ENCODE data around the gene CLCN1.

CLCN1 gene

DNA sequence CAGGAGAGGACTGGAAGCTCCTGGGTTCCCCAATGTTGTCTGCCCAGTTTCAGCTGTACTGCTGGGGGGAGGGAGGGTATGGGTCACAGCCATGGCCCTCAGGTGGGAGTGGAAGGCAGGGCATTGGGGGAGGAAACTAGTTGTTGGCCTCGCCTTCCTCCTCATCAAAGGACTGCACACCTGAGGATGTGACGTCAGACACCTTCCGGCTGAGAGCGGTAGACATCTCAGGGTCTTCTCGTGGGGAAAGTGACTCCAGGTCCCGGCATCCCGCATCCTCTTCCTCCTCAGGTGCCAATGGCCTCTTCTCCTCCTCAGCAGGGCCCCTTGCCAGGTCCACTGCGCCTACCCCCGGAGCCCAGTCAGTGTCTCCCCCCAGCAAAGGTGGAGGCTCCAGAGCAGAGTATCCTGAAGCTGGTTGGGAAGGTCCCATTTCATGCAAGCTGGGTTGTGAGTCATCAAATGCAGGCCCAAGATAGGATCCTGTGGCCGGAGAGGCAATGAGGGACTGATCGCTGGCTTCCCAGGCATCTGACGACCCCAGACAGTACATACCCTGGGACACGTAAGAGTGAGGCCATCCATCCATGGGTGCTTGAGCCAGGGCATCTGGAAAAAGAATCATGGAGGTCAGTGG is 40.6 kb downstream of the CLCN1 start:
- no peak for DNase-seq (ENCODE audit: insufficient read length, low spot score)
- no peak for FAIRE-seq
- TF ChIP-seq, protein P1, sequence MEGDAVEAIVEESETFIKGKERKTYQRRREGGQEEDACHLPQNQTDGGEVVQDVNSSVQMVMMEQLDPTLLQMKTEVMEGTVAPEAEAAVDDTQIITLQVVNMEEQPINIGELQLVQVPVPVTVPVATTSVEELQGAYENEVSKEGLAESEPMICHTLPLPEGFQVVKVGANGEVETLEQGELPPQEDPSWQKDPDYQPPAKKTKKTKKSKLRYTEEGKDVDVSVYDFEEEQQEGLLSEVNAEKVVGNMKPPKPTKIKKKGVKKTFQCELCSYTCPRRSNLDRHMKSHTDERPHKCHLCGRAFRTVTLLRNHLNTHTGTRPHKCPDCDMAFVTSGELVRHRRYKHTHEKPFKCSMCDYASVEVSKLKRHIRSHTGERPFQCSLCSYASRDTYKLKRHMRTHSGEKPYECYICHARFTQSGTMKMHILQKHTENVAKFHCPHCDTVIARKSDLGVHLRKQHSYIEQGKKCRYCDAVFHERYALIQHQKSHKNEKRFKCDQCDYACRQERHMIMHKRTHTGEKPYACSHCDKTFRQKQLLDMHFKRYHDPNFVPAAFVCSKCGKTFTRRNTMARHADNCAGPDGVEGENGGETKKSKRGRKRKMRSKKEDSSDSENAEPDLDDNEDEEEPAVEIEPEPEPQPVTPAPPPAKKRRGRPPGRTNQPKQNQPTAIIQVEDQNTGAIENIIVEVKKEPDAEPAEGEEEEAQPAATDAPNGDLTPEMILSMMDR (IDR thresholded peaks at IDR 0.05; ENCODE audit: insufficient read depth, missing control alignments): no peak

DNA sequence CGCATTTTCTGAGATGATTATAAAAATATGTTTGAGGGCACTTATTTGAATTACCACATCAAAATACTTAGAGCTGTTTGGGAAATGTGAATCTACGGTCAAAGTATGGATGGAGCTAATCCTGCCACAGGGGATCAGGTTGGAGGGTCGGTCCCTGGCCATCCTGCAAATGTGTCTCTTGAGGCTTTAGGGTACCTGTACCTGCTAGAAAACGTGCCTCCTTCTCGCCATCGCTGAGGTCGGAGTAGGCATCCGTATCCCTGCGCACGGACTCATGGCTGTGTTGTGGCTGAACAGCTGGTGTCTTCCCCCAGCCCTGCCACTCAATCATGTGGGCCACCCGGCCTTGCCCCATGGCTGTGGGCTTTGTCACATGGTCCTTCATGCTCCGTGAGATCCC is 42.7 kb downstream of the CLCN1 start:
- TF ChIP-seq, protein P1 (IDR thresholded peaks at IDR 0.05; ENCODE audit: insufficient read depth, missing control alignments): no peak
- no peak for FAIRE-seq
- DNase-seq (ENCODE audit: insufficient read length, low spot score): no peak

DNA sequence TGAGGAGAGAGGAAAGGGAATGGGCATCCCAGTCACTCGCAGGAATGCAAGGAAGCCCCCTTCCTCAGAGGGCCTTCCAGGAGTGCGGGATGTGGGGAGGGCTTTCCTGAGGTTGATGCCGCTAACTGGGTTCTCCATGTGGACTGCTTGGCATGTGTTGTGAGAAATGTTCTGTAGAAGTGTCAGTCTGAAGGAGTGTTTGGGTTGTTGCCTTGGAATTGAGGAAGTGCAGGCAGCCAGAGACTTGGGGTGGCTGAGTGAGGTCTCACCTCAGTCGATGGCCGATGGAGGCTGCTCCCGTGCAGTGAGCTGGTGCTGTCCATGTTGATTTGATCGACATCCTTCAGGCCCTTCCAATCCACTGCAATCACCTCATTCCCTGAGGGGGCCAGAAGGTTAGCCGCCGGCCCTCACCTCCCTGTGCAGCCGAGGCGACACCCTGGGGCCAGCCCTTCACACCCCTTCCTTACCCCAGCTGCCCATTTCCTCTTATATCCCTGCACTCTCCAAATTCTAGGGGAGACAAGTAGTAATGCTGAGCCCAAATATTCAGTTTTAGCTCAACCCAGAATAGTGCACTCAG is 44.0 kb downstream of the CLCN1 start:
- no peak for FAIRE-seq
- no peak for DNase-seq (ENCODE audit: insufficient read length, low spot score)
- TF ChIP-seq, protein P1 (IDR thresholded peaks at IDR 0.05; ENCODE audit: insufficient read depth, missing control alignments): no peak

DNA sequence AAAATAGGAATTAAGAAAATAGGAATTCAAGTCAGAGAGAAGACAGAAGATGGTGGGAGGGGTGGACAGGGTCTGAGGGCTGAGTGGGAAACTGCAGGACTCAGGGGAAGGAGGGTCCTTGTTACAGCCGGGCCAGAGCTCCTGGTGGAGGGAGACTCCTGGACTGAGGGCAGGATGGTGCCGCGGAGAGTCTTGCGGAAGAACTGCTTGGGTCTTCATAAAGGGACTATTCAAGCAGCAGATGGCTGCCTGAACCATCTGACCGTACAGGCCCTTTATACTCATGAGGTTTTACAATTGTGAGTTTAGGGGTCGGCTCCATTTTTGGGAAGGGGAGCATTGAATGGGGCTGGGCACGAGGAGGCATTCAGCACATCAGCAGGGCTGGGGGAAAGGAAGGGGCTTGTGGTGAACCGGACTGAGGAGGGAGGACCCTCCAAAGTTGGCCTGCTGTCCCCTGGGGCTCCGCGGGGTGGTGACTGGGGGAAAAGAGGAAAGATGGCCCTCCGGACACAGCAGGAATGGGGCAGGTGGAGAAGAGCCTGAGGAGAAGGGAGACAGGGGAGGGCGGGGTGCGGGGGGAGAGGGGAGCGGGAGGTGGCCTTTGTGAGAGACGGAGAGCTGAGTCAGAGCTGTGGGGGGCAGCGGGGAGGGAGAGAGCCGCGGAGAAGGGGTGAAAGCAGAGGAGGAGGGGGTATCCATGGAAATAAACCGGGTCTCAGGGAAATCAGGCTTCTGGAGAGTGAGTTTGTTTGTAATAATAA is 45.1 kb downstream of the CLCN1 start:
- TF ChIP-seq, protein P1 (IDR thresholded peaks at IDR 0.05; ENCODE audit: insufficient read depth, missing control alignments): no peak
- DNase-seq (ENCODE audit: insufficient read length, low spot score) (no peak), FAIRE-seq (no peak)

DNA sequence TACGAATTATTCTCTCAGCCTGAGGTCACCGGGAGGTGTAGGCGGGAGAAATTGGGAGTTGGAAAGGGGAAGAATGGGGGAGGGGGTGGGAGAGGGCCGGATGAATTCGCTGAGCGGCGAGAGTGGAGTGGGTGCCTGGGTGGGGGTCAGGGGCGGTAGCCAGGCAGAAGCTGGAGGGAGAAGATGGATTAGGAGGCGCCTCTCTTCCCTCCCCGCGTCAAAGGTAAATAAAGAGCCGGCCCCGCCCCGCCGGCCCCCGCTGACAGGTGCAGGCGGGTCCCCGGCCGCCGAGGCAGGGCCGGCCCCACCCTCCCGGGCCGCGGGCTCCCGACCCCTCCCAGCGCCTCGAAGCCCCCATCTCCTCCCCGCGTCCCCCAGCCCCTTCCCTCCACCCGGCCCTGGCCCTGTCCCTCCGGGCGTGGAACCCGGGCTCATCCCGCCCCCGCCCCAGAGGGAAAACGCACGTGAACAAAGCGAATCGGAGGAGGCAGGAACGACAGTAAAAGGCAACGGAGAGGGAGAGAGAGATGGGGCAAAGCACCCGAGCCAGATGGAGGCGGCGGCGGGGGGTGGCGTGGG is 45.7 kb downstream of the CLCN1 start:
- TF ChIP-seq, protein P1 (IDR thresholded peaks at IDR 0.05; ENCODE audit: insufficient read depth, missing control alignments): no peak
- no peak for FAIRE-seq
- no peak for DNase-seq (ENCODE audit: insufficient read length, low spot score)

DNA sequence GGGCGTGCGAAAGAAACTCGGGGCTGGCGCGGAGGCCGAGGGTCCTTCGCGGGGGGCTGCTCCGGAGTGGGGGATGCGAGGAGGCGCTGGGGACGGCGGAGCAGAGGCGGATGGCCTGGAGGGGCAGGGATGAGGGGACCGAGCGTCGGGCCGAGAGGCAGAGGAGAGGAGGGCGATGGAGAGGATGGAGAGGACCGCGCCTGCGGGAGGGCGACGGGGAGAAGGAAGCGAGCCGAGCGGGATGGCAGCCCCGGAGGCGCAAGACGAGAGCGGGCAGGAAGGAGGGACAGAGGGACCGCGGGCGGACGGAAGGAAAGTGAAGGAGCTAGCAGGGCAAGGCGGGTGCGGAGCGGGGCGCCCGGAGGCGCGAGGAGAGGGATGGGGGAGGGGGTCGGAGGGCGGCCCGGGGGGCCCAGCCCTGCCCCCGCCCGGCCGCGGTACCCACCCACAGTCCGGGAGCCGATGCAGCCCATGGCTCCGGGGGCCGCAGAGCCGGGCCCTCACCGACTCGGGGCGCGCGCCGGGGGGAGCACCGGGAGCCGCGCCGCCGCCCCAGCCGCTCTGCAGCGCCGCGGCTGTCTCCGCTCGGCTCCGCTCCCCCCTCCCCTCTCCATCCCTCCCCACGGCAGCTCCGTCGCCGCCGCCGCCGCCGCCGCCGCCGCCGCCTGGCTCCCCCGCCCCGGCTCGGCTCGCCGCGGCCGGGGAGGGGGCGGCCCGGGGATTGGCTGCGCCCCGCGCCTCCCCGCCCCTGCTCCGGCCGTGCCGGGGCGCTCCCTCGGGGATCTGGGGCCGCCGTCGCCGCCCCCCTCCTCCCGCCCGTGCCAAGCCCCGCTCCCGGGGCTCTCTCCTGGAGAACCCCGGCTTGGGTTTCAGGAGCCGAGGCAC is 46.5 kb downstream of the CLCN1 start, which contains the start of gene FAM131B:
TSS of gene FAM131B (minus strand) at position 583 of the 885 bp plus-strand sequence. CDS start at position 473, 110 bp downstream.
- FAIRE-seq (no peak), DNase-seq (ENCODE audit: insufficient read length, low spot score) (no peak)
- TF ChIP-seq, protein P1 (IDR thresholded peaks at IDR 0.05; ENCODE audit: insufficient read depth, missing control alignments): no peak
